H1 (cell line): ENCODE data around the gene HMOX2. TPM values are rescaled to one million over a fixed set of nuclear protein-coding genes. Genes with fewer than 3 reads are reported as not detected.

Experiments used
- CTCF ChIA-PET: fragments of 300-600 bp; sonication (Branson Sonifier 250); formaldehyde crosslinking; loops from one replicate; lab custom pipeline; 2021; ENCODE audit not compliant: partially characterized antibody; lab: Charles Lee
- POLR2A ChIA-PET: fragments of 300-600 bp; sonication (Branson Sonifier 250); formaldehyde crosslinking; loops from one replicate; lab custom pipeline; 2021; ENCODE audit warnings: inconsistent platforms; ENCODE audit not compliant: partially characterized antibody; lab: Charles Lee
- DNase-seq, 2 experiments: peaks; one replicate each; pipeline versions ENCODE4 v3.0.0 to v3.0.0-alpha.2; 2010 to 2022; ENCODE audit warnings: low spot score in 2 of 2, low read depth in 1 of 2, mixed read lengths in 1 of 2
- FAIRE-seq: peaks from 2 replicates; lab custom pipeline; 2011; peaks lifted over from hg19 to GRCh38; lab: Jason Lieb, UNC
- H2AFZ ChIP-seq: 2 replicates; pipeline ENCODE4 v1.8.1; 2012; ENCODE audit warnings: low read length, inconsistent platforms
- H2AK5ac ChIP-seq: 2 replicates; pipeline ENCODE4 v1.6.1; 2013; ENCODE audit warnings: low read depth, low read length
- H2BK120ac ChIP-seq: replicated peaks from 2 replicates; pipeline ENCODE3; 2013; ENCODE audit warnings: low read depth, low read length, inconsistent platforms
- H2BK12ac ChIP-seq: 2 replicates; pipeline ENCODE4 v1.6.1; 2013; ENCODE audit warnings: low read depth, low read length
- H2BK15ac ChIP-seq: 2 replicates; pipeline ENCODE4 v1.6.1; 2013; ENCODE audit warnings: low read length
- H2BK20ac ChIP-seq: 2 replicates; pipeline ENCODE4 v1.6.1; 2013; ENCODE audit warnings: low read length
- H2BK5ac ChIP-seq: 2 replicates; pipeline ENCODE4 v1.6.1; 2013; ENCODE audit warnings: low read depth, low read length
- H3K14ac ChIP-seq: 2 replicates; pipeline ENCODE4 v1.6.1; 2013; ENCODE audit warnings: inconsistent platforms; ENCODE audit not compliant: insufficient read length
- H3K18ac ChIP-seq: 2 replicates; pipeline ENCODE4 v1.6.1; 2013; ENCODE audit warnings: low read length; ENCODE audit errors: extremely low read depth
- H3K23ac ChIP-seq: 2 replicates; pipeline ENCODE4 v1.6.1; 2013; ENCODE audit warnings: inconsistent platforms; ENCODE audit not compliant: insufficient read length
- H3K23me2 ChIP-seq: 2 replicates; pipeline ENCODE4 v1.6.1; 2013; ENCODE audit warnings: low read depth, low read length
- H3K27ac ChIP-seq: 2 replicates; pipeline ENCODE4 v1.6.1; 2011; ENCODE audit warnings: low read depth, low read length, inconsistent platforms
- H3K27me3 ChIP-seq, 4 experiments: replicated peaks in 1 of 4; 1 replicate in 1 of 4; 2 replicates in 3 of 4; pipeline versions ENCODE4 v1.6.1 to v1.8.1; 2011 to 2013; ENCODE audit warnings: low read length in 3 of 4, mild to moderate bottlenecking in 3 of 4, inconsistent platforms in 2 of 4, mixed read lengths in 2 of 4, moderate library complexity in 1 of 4; ENCODE audit not compliant: control insufficient read depth in 3 of 4, insufficient read depth in 3 of 4; ENCODE audit errors: extremely low read depth in 1 of 4
- H3K36me3 ChIP-seq, 4 experiments: 2 replicates each; pipeline versions ENCODE4 v1.6.1 to v1.8.1; 2011 to 2013; ENCODE audit warnings: mild to moderate bottlenecking in 4 of 4, low read length in 3 of 4, moderate library complexity in 2 of 4, control low read depth in 1 of 4, inconsistent platforms in 1 of 4; ENCODE audit not compliant: insufficient read depth in 4 of 4, control insufficient read depth in 2 of 4
- H3K4ac ChIP-seq: replicated peaks from 2 replicates; pipeline ENCODE3; 2013; ENCODE audit warnings: low read length, low read depth, mixed read lengths, inconsistent platforms; ENCODE audit not compliant: insufficient read length
- H3K4me1 ChIP-seq, 4 experiments: replicated peaks in 1 of 4; 1 replicate in 1 of 4; 2 replicates in 3 of 4; pipeline versions ENCODE4 v1.6.1 to v1.8.1; 2011 to 2013; ENCODE audit warnings: low read length in 3 of 4, inconsistent platforms in 2 of 4, mixed read lengths in 1 of 4; ENCODE audit not compliant: insufficient read depth in 4 of 4, control insufficient read depth in 3 of 4
- H3K4me2 ChIP-seq, 2 experiments: 2 replicates each; pipeline versions ENCODE4 v1.6.1 to v1.8.1; 2011 to 2013; ENCODE audit warnings: low read depth in 2 of 2, low read length in 2 of 2, control low read depth in 1 of 2, inconsistent platforms in 1 of 2, mild to moderate bottlenecking in 1 of 2; ENCODE audit not compliant: insufficient read depth in 1 of 2
- H3K4me3 ChIP-seq, 4 experiments: fragments of 200-600, 300-600 bp in 1 of 4; sonication (generic), shearing (Covaris generic), sonication (Bioruptor Twin) in 1 of 4; 2 replicates each; pipeline versions ENCODE4 v1.5.1 to v1.8.1; 2011 to 2016; ENCODE audit warnings: low read length in 4 of 4, low read depth in 3 of 4, control low read depth in 2 of 4, inconsistent platforms in 2 of 4, mild to moderate bottlenecking in 2 of 4, mixed read lengths in 1 of 4, moderate library complexity in 1 of 4; ENCODE audit not compliant: insufficient read depth in 2 of 4; ENCODE audit errors: extremely low read depth in 1 of 4
- H3K56ac ChIP-seq: replicated peaks from 2 replicates; pipeline ENCODE3; 2013; ENCODE audit warnings: low read depth, mild to moderate bottlenecking, mixed read lengths, low read length, inconsistent platforms; ENCODE audit not compliant: insufficient read length
- H3K79me1 ChIP-seq: 2 replicates; pipeline ENCODE4 v1.6.1; 2013; ENCODE audit warnings: low read depth, low read length, control low read depth
- H3K79me2 ChIP-seq, 2 experiments: 2 replicates each; pipeline versions ENCODE4 v1.6.1 to v1.8.1; 2012 to 2013; ENCODE audit warnings: low read length in 2 of 2, mild to moderate bottlenecking in 2 of 2, inconsistent platforms in 1 of 2; ENCODE audit not compliant: insufficient read depth in 2 of 2, control insufficient read depth in 1 of 2
- H3K9ac ChIP-seq, 4 experiments: replicated peaks in 1 of 4; 1 replicate in 1 of 4; 2 replicates in 3 of 4; pipeline versions ENCODE4 v1.6.1 to v1.8.1; 2011 to 2013; ENCODE audit warnings: low read depth in 3 of 4, low read length in 3 of 4, control low read depth in 2 of 4, mild to moderate bottlenecking in 2 of 4, moderate library complexity in 2 of 4, inconsistent platforms in 1 of 4; ENCODE audit errors: extremely low read depth in 1 of 4
- H3K9me3 ChIP-seq, 2 experiments: 2 replicates each; pipeline versions ENCODE4 v1.6.1 to v1.8.1; 2012 to 2013; ENCODE audit warnings: mild to moderate bottlenecking in 2 of 2, moderate library complexity in 2 of 2, control low read depth in 1 of 2, inconsistent platforms in 1 of 2, low read depth in 1 of 2, low read length in 1 of 2, mixed read lengths in 1 of 2; ENCODE audit not compliant: insufficient read depth in 2 of 2
- H4K20me1 ChIP-seq, 2 experiments: replicated peaks in 1 of 2; 2 replicates each; pipeline versions ENCODE3 to v1.8.1; 2011 to 2013; ENCODE audit warnings: inconsistent platforms in 2 of 2, low read length in 2 of 2, mild to moderate bottlenecking in 1 of 2; ENCODE audit not compliant: insufficient read depth in 2 of 2, control insufficient read depth in 1 of 2
- H4K5ac ChIP-seq: 2 replicates; pipeline ENCODE4 v1.6.1; 2013; ENCODE audit warnings: low read length, low read depth, mixed read lengths, inconsistent platforms; ENCODE audit not compliant: insufficient read length
- H4K8ac ChIP-seq: 2 replicates; pipeline ENCODE4 v1.8.0; 2013; ENCODE audit warnings: mild to moderate bottlenecking, moderate library complexity, low read length, inconsistent platforms; ENCODE audit not compliant: insufficient read depth; ENCODE audit errors: extremely low read depth
- H4K91ac ChIP-seq: replicated peaks from 2 replicates; pipeline ENCODE3; 2013; ENCODE audit warnings: low read length, mixed read lengths, inconsistent platforms; ENCODE audit not compliant: insufficient read length
- ATF2 ChIP-seq: IDR thresholded peaks from 2 replicates; pipeline ENCODE4 v1.6.1; 2012; ENCODE audit warnings: low read length, inconsistent platforms
- CHD1 ChIP-seq: IDR thresholded peaks from 2 replicates; pipeline ENCODE4 v1.6.1; 2012; ENCODE audit warnings: low read depth, low read length, improper control_type of control experiment
- HDAC2 ChIP-seq, 2 experiments: fragments of 300-600 bp in 1 of 2; sonication (generic) in 1 of 2; IDR thresholded peaks; 2 replicates each; pipeline ENCODE4 v1.6.1; 2011 to 2012; ENCODE audit warnings: low read depth in 2 of 2, low read length in 2 of 2, mild to moderate bottlenecking in 2 of 2, moderate library complexity in 2 of 2, borderline replicate concordance in 1 of 2, inconsistent platforms in 1 of 2
- KDM4A ChIP-seq: IDR thresholded peaks from one replicate; pipeline ENCODE4 v1.7.1; 2012; ENCODE audit warnings: low read depth, mild to moderate bottlenecking, moderate library complexity, low read length, inconsistent platforms; ENCODE audit not compliant: severe bottlenecking
- NRF1 ChIP-seq: IDR thresholded peaks from 2 replicates; pipeline ENCODE4 v1.6.1; 2011; ENCODE audit warnings: mild to moderate bottlenecking, low read depth, low read length, improper control_type of control experiment
- POLR2A ChIP-seq, 2 experiments: IDR thresholded peaks; 1 replicate in 1 of 2; 2 replicates in 1 of 2; pipeline ENCODE4 v1.6.1; 2011; ENCODE audit warnings: low read depth in 2 of 2, low read length in 2 of 2, mild to moderate bottlenecking in 2 of 2; ENCODE audit errors: control extremely low read depth in 1 of 2
- YY1 ChIP-seq: IDR thresholded peaks from 2 replicates; pipeline ENCODE4 v1.6.1; 2011; ENCODE audit warnings: low read depth, mild to moderate bottlenecking, low read length
- ZNF274 ChIP-seq: IDR thresholded peaks from 2 replicates; pipeline ENCODE4 v1.7.0; 2012; ENCODE audit warnings: low read length, borderline replicate concordance; ENCODE audit errors: extremely low read depth
- WGBS, 2 experiments: shearing (Covaris generic) in 1 of 2; methylation state at CpG; one replicate each; pipeline versions ENCODE4 v1.1.6 to v1.1.7; 2013 to 2015; ENCODE audit warnings: low lambda C conversion rate in 2 of 2, mixed read lengths in 2 of 2, inconsistent platforms in 1 of 2, low coverage in 1 of 2, missing lambda C conversion rate in 1 of 2; ENCODE audit not compliant: insufficient replicate concordance in 2 of 2, insufficient coverage in 1 of 2, insufficient read length in 1 of 2; ENCODE audit errors: extremely low coverage in 1 of 2, missing lambda C conversion rate in 1 of 2; 5-methylcytosine and 5-hydroxymethylcytosine counted together
- polyA plus RNA-seq, 7 experiments: library from polyadenylated mRNA; depleted of rRNA in 3 of 7; stranded (reverse) in 5 of 7; unstranded in 2 of 7; fragments of >200 nt in 5 of 7; fragments of 200-250 nt in 2 of 7; gene quantifications; 1 replicate in 5 of 7; 2 replicates in 1 of 7; 4 replicates in 1 of 7; pipeline versions ENCODE4 v1.2.1 to v1.2.3, GENCODE V29; 2011 to 2013; ENCODE audit warnings: missing spikeins in 2 of 7, mixed read lengths in 2 of 7
- total RNA-seq: library from RNA; stranded (reverse); fragmentation: NEBNext Ultra II Directional; extraction: Animal tissue kit (Norgen Biotek cat#: 25700); gene quantifications from 2 replicates; pipeline ENCODE4 v1.2.1, GENCODE V29; 2021

Gene HMOX2
- total and polyA plus RNA-seq, 2 of the 8 experiments (the other 6 are each of a cell fraction or from before 2014, with no cell fraction given): 36.5 to 48.4 TPM

GRCh38 chr16:4428500-4428899, 47.7 kb upstream of the HMOX2 start:
- Histone ChIP-seq H3K14ac (no peak overlapping the region), H3K4me3 (no peak overlapping the region), H2BK12ac (no peak overlapping the region), H2BK5ac (no peak overlapping the region), H3K23me2 (peaks cover 8% of the 10 kb centered on the region), H3K18ac (no peak overlapping the region), H3K27me3 (no peaks in the 10 kb centered on the region), H2AK5ac (no peak overlapping the region), H3K9me3 (no peaks in the 10 kb centered on the region), H3K27ac (no peak overlapping the region), H2BK15ac (no peak overlapping the region), H3K9ac (no peak overlapping the region), H2AFZ (no peak overlapping the region), H4K20me1 (peaks cover 0 to 7% of the 10 kb centered on the region in 2 experiments), H3K79me2 (peaks cover 21 to 35% of the 10 kb centered on the region in 2 experiments), H2BK20ac (no peak overlapping the region), H4K8ac (no peak overlapping the region), H3K36me3 (peaks cover 0 to 3% (median 0%) of the 10 kb centered on the region in 4 experiments; a peak in 1 of 8 replicates), H3K79me1 (peaks cover 5% of the 10 kb centered on the region; the same call in 1 of the 2 replicates), H4K5ac (no peak overlapping the region), H3K23ac (no peak overlapping the region), H3K4me1 (peaks cover 0 to 5% (median 2%) of the 10 kb centered on the region in 4 experiments; a peak in 3 of 7 replicates), H3K4me2 (no peak overlapping the region), H3K56ac (no peak overlapping the region), H2BK120ac (no peak overlapping the region), H3K4ac (no peak overlapping the region), H4K91ac (no peak overlapping the region)
- FAIRE-seq (no peak), DNase-seq (no peak)
- 90% methylated on average over 7 of the region's 7 CpGs; no CpG with 5 or more reads in 1 of the 2 experiments for WGBS, 2 experiments
- ChIA-PET POLR2A (interaction anchor here (0.8 to 1.7 kb wide), 5 partner anchors 23 to 43 kb away, joined by 3 to 8 read pairs (median 4); no protein-coding TSS in a partner anchor), CTCF (interaction anchor here (0.7 to 1.0 kb wide), 4 partner anchors 19 to 49 kb away, joined by 3 to 4 read pairs (median 3); no protein-coding TSS in a partner anchor)
- TF ChIP-seq ZNF274 (no peak), POLR2A (IDR thresholded peaks at IDR 0.05; ENCODE audit: control extremely low read depth in 1 of 2, low read depth in 2 of 2, low read length in 2 of 2) (no peak), HDAC2 (IDR thresholded peaks at IDR 0.05; ENCODE audit: borderline replicate concordance in 1 of 2, low read depth in 2 of 2, low read length in 2 of 2) (no peak), NRF1 (no peak), CHD1 (no peak), ATF2 (no peak), KDM4A (no peak), YY1 (no peak)
